Parathyroid adenoma (tissue), 2 donors: ENCODE data around the gene RANBP10.

Source experiments
- H2AFZ ChIP-seq: fragments of 300-600 bp; sonication (generic); one replicate; pipeline ENCODE4 v1.7.0; 2017; ENCODE audit warnings: antibody characterized with exemption, mild to moderate bottlenecking
- H3K27ac ChIP-seq: fragments of 300-600 bp; sonication (generic); one replicate; pipeline ENCODE4 v1.7.0; 2017
- H3K27me3 ChIP-seq: fragments of 300-600 bp; sonication (generic); one replicate; pipeline ENCODE4 v1.7.0; 2017; ENCODE audit warnings: low read length; ENCODE audit not compliant: control insufficient read depth, insufficient read depth
- H3K36me3 ChIP-seq: fragments of 300-600 bp; sonication (generic); one replicate; pipeline ENCODE4 v1.7.0; 2017; ENCODE audit warnings: low read length; ENCODE audit not compliant: control insufficient read depth, insufficient read depth
- H3K4me1 ChIP-seq: fragments of 300-600 bp; sonication (generic); one replicate; pipeline ENCODE4 v1.7.0; 2017; ENCODE audit warnings: control low read depth
- H3K4me2 ChIP-seq: fragments of 300-600 bp; sonication (generic); one replicate; pipeline ENCODE4 v1.7.0; 2017; ENCODE audit warnings: low read length
- H3K4me3 ChIP-seq: fragments of 300-600 bp; sonication (generic); one replicate; pipeline ENCODE4 v1.7.0; 2017; ENCODE audit warnings: low read depth, low read length
- H3K79me2 ChIP-seq: fragments of 300-600 bp; sonication (generic); one replicate; pipeline ENCODE4 v1.7.0; 2017; ENCODE audit warnings: control low read depth
- H3K9ac ChIP-seq: fragments of 300-600 bp; sonication (generic); one replicate; pipeline ENCODE4 v1.7.0; 2017; ENCODE audit warnings: mild to moderate bottlenecking
- H3K9me3 ChIP-seq: fragments of 300-600 bp; sonication (generic); one replicate; pipeline ENCODE4 v1.7.0; 2017; ENCODE audit warnings: low read length; ENCODE audit not compliant: control insufficient read depth
- CTCF ChIP-seq: fragments of 300-600 bp; sonication (generic); IDR thresholded peaks from one replicate; pipeline ENCODE4 v1.7.0; 2017; ENCODE audit warnings: antibody characterized with exemption, mild to moderate bottlenecking
- donor health status: primary hyperparathyroidism.

RANBP10 gene

GRCh38 chr16:67683767-67684166 lies 122.6 kb downstream of the RANBP10 start:
- Histone ChIP-seq H3K27ac (no peak overlapping the region), H3K4me1 (no peaks in the 10 kb centered on the region), H3K9me3 (no peaks in the 10 kb centered on the region), H3K27me3 (no peaks in the 10 kb centered on the region), H2AFZ (no peak overlapping the region), H3K4me3 (no peak overlapping the region), H3K4me2 (no peak overlapping the region), H3K36me3 (no peaks in the 10 kb centered on the region), H3K79me2 (peaks cover 3% of the 10 kb centered on the region), H3K9ac (no peak overlapping the region)
- TF ChIP-seq CTCF, result no peak

DNA sequence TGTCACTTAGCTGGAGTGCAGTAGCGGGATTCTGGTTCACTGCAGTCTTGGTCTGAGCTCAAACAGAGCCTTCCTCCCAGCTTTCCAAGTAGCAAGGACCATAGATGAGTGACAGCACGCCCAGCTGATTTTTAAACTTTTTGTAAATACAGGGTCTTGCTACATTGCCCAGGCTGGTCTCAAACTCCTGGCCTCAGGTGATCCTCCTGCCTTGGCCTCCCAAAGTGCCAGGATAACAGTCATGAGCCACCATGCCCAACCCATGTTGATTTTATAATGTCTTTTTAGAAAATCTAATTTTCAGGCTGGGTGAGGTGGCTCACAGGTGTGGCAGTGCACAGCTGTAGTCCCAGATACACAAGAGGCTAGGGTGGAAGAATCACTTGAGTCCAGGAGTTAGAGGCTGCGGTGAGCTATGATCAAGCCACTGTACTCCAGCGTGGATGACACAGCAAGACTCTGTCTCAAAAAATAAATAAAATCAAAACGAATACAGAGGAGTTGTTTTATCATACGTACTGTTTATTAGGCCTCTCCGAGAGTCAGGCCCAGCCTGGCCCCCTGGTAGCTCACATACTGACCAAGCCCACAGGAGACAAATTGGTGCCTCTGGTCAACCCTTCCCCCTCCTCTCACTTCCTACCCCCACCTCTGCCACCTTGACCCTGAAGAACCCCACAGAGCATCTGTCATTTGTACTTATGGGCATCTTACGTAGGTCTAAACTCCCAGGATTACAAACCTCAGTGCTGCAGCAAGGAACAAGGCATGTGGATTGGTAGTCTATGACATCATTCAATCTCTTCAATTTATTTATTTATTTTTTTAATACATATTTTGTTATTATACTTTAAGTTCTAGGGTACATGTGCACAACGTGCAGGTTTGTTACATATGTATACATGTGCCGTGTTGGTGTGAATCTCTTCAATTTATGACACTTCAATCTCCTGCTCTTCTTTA lies 126.1 kb downstream of the RANBP10 start:
- TF ChIP-seq CTCF, result no peak
- no peaks in the 10 kb centered on the region for H3K36me3 ChIP-seq
- H3K27ac ChIP-seq, result no peak overlapping the region

GRCh38 chr16:67678354-67679023 lies 127.9 kb downstream of the RANBP10 start:
- no peak for TF ChIP-seq CTCF
- Histone ChIP-seq H3K27ac (no peak overlapping the region), H3K4me1 (peaks cover 2% of the 10 kb centered on the region), H3K9ac (no peak overlapping the region), H3K36me3 (no peaks in the 10 kb centered on the region), H3K9me3 (no peaks in the 10 kb centered on the region), H2AFZ (no peak overlapping the region), H3K79me2 (peaks cover 3% of the 10 kb centered on the region), H3K4me3 (no peak overlapping the region), H3K4me2 (no peak overlapping the region), H3K27me3 (no peaks in the 10 kb centered on the region)

More for the DNA sequence above, 126.1 kb downstream of the RANBP10 start:
- H3K9ac ChIP-seq, result no peak overlapping the region
- no peaks in the 10 kb centered on the region for H3K9me3 ChIP-seq
- H3K4me1 ChIP-seq, result no peaks in the 10 kb centered on the region
- H3K4me2 ChIP-seq, result no peak overlapping the region
- no peaks in the 10 kb centered on the region for H3K27me3 ChIP-seq
- H3K4me3 ChIP-seq, result no peak overlapping the region
- peaks cover 3% of the 10 kb centered on the region for H3K79me2 ChIP-seq
- no peak overlapping the region for H2AFZ ChIP-seq

GRCh38 chr16:67677712-67678111 lies 128.6 kb downstream of the RANBP10 start:
- H3K9ac ChIP-seq, result no peak overlapping the region
- no peak overlapping the region for H3K27ac ChIP-seq

More at GRCh38 chr16:67677712-67678111, 128.6 kb downstream of the RANBP10 start:
- no peak overlapping the region for H3K4me3 ChIP-seq
- no peaks in the 10 kb centered on the region for H3K9me3 ChIP-seq
- H2AFZ ChIP-seq, result no peak overlapping the region
- H3K79me2 ChIP-seq, result peaks cover 3% of the 10 kb centered on the region
- TF ChIP-seq CTCF, result no peak
- H3K4me2 ChIP-seq, result no peak overlapping the region
- H3K36me3 ChIP-seq, result no peaks in the 10 kb centered on the region
- peaks cover 2% of the 10 kb centered on the region for H3K4me1 ChIP-seq
- no peaks in the 10 kb centered on the region for H3K27me3 ChIP-seq
